Measurements from ENCODE around the gene FEZ2.

DNA sequence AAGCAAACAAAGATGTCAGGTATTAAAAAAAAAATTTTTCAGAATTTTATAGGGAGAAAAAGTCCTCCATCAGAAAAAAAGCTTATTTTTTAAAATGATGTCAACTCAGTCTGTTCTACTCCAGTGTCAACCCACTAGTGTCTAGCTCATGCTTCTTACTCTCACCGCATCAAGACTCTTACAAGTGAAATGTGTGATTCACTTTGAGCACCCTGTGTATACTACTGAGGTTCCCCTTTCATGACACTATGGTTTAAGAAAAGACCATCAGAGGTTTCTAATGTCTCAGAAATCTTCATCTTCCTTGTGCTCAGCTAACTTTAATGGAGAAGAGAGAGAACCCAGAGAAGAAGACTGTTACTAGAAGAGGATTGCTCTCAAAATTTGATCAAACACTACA, 43.4 kb downstream of the FEZ2 start:
- TF ChIP-seq POLR2A (IDR thresholded peaks at IDR 0.05; ENCODE audit: borderline replicate concordance, extremely low read depth, insufficient read depth, insufficient read length) (no peak), YY1 (IDR thresholded peaks at IDR 0.05; ENCODE audit: extremely low read depth, insufficient replicate concordance, low read depth, low read length) (no peak), POLR2AphosphoS5 (IDR thresholded peaks at IDR 0.05; ENCODE audit: low read depth, low read length) (no peak), SP1 (IDR thresholded peaks at IDR 0.05; ENCODE audit: low read depth) (no peak)
- TF ChIP-seq, protein P1, sequence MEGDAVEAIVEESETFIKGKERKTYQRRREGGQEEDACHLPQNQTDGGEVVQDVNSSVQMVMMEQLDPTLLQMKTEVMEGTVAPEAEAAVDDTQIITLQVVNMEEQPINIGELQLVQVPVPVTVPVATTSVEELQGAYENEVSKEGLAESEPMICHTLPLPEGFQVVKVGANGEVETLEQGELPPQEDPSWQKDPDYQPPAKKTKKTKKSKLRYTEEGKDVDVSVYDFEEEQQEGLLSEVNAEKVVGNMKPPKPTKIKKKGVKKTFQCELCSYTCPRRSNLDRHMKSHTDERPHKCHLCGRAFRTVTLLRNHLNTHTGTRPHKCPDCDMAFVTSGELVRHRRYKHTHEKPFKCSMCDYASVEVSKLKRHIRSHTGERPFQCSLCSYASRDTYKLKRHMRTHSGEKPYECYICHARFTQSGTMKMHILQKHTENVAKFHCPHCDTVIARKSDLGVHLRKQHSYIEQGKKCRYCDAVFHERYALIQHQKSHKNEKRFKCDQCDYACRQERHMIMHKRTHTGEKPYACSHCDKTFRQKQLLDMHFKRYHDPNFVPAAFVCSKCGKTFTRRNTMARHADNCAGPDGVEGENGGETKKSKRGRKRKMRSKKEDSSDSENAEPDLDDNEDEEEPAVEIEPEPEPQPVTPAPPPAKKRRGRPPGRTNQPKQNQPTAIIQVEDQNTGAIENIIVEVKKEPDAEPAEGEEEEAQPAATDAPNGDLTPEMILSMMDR (IDR thresholded peaks at IDR 0.05 in 2 of 3, conservative IDR thresholded peaks at IDR 0.05 in 1 of 3; ENCODE audit: borderline replicate concordance in 1 of 3, insufficient read depth in 1 of 3, low read depth in 2 of 3, low read length in 2 of 3) = no peak
- TF ChIP-seq, protein P2, sequence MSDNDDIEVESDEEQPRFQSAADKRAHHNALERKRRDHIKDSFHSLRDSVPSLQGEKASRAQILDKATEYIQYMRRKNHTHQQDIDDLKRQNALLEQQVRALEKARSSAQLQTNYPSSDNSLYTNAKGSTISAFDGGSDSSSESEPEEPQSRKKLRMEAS (IDR thresholded peaks at IDR 0.05) = no peak
- TF ChIP-seq, protein P3, sequence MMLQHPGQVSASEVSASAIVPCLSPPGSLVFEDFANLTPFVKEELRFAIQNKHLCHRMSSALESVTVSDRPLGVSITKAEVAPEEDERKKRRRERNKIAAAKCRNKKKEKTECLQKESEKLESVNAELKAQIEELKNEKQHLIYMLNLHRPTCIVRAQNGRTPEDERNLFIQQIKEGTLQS (IDR thresholded peaks at IDR 0.05) = no peak
- TF ChIP-seq, protein P4, sequence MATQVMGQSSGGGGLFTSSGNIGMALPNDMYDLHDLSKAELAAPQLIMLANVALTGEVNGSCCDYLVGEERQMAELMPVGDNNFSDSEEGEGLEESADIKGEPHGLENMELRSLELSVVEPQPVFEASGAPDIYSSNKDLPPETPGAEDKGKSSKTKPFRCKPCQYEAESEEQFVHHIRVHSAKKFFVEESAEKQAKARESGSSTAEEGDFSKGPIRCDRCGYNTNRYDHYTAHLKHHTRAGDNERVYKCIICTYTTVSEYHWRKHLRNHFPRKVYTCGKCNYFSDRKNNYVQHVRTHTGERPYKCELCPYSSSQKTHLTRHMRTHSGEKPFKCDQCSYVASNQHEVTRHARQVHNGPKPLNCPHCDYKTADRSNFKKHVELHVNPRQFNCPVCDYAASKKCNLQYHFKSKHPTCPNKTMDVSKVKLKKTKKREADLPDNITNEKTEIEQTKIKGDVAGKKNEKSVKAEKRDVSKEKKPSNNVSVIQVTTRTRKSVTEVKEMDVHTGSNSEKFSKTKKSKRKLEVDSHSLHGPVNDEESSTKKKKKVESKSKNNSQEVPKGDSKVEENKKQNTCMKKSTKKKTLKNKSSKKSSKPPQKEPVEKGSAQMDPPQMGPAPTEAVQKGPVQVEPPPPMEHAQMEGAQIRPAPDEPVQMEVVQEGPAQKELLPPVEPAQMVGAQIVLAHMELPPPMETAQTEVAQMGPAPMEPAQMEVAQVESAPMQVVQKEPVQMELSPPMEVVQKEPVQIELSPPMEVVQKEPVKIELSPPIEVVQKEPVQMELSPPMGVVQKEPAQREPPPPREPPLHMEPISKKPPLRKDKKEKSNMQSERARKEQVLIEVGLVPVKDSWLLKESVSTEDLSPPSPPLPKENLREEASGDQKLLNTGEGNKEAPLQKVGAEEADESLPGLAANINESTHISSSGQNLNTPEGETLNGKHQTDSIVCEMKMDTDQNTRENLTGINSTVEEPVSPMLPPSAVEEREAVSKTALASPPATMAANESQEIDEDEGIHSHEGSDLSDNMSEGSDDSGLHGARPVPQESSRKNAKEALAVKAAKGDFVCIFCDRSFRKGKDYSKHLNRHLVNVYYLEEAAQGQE (IDR thresholded peaks at IDR 0.05; ENCODE audit: low read depth) = no peak
